ENCODE data around the gene ARHGAP28. TPM values are rescaled to one million over a fixed set of nuclear protein-coding genes. Genes with fewer than 3 reads are reported as not detected.

ARHGAP28 gene
- total and polyA plus RNA-seq, 4 experiments from 2014 or later = not detected

GRCh38 chr18:6881034-6881820, 151.7 kb downstream of the ARHGAP28 start:
- ChIA-PET POLR2A (ENCODE audit: partially characterized antibody) (no interaction called here), CTCF (ENCODE audit: partially characterized antibody) (no interaction called here)
- Mint-ChIP-seq H3K4me1 (no peaks in the 10 kb centered on the region), H3K4me3 (no peak overlapping the region), H3K36me3 (no peaks in the 10 kb centered on the region), H3K27me3 (peaks cover 0 to 2% of the 10 kb centered on the region in 2 donors), H3K9me3 (peaks cover 0 to 5% (median 3%) of the 10 kb centered on the region in 8 donors), H3K27ac (no peak overlapping the region)
- intact Hi-C loops (cut with micrococcal nuclease) = no loop called here
- Histone ChIP-seq H3K27me3 (ENCODE audit: insufficient read depth, low read length) (no peaks in the 10 kb centered on the region), H3K4me1 (ENCODE audit: insufficient read depth, low read length) (no peaks in the 10 kb centered on the region), H3K27ac (ENCODE audit: low read depth, low read length) (no peak overlapping the region), H3K4me3 (ENCODE audit: low read length in 2 of 2) (no peak overlapping the region), H3K36me3 (ENCODE audit: insufficient read depth, low read length) (no peaks in the 10 kb centered on the region), H3K9me3 (ENCODE audit: control insufficient read depth in 1 of 2, low read length in 2 of 2) (no peaks in the 10 kb centered on the region)
- no peak for DNase-seq

DNA sequence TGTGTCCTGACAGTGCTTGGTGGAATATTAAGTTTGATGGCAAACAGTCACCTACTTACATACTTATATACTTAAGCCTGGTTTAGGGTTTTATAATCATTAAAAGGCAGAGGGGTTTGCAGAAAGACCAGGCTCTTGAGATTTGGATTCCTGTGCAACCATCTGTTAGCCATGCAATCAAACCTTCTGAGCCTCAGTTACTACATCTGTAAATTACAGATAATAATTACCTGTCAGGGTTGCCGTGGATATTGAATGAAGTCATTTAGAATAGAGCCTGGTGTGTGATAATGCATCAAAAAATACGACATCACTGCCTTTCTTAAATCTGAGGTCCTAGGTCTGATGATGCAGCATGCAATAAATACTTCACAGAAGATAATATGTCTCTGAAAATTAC, 152.9 kb downstream of the ARHGAP28 start:
- no peak overlapping the region for H3K4me3 Mint-ChIP-seq
- no peaks in the 10 kb centered on the region for H3K9me3 ChIP-seq (ENCODE audit: control insufficient read depth in 1 of 2, low read length in 2 of 2)
- H3K27ac Mint-ChIP-seq = no peak overlapping the region
- H3K27me3 Mint-ChIP-seq = no peaks in the 10 kb centered on the region
- no peak for DNase-seq
- H3K4me1 Mint-ChIP-seq = no peaks in the 10 kb centered on the region
- no peaks in the 10 kb centered on the region for H3K36me3 ChIP-seq (ENCODE audit: insufficient read depth, low read length)
- H3K4me1 ChIP-seq (ENCODE audit: insufficient read depth, low read length) = no peaks in the 10 kb centered on the region
- ChIA-PET CTCF (ENCODE audit: partially characterized antibody) (no interaction called here), POLR2A (ENCODE audit: partially characterized antibody) (no interaction called here)
- H3K27ac ChIP-seq (ENCODE audit: low read depth, low read length) = no peak overlapping the region
- H3K4me3 ChIP-seq (ENCODE audit: low read length in 2 of 2) = no peak overlapping the region
- intact Hi-C loops (cut with micrococcal nuclease) = no loop called here
- peaks cover 0 to 4% (median 2%) of the 10 kb centered on the region in 8 donors for H3K9me3 Mint-ChIP-seq
- H3K27me3 ChIP-seq (ENCODE audit: insufficient read depth, low read length) = no peaks in the 10 kb centered on the region
- no peaks in the 10 kb centered on the region for H3K36me3 Mint-ChIP-seq

GRCh38 chr18:6885006-6885481, 155.5 kb downstream of the ARHGAP28 start:
- POLR2A ChIA-PET (ENCODE audit: partially characterized antibody) = no interaction called here
- Histone ChIP-seq H3K27ac (ENCODE audit: low read depth, low read length) (no peak overlapping the region), H3K27me3 (ENCODE audit: insufficient read depth, low read length) (no peaks in the 10 kb centered on the region), H3K4me1 (ENCODE audit: insufficient read depth, low read length) (no peaks in the 10 kb centered on the region), H3K4me3 (ENCODE audit: low read length in 2 of 2) (no peak overlapping the region), H3K9me3 (ENCODE audit: control insufficient read depth in 1 of 2, low read length in 2 of 2) (no peaks in the 10 kb centered on the region), H3K36me3 (ENCODE audit: insufficient read depth, low read length) (no peaks in the 10 kb centered on the region)
- CTCF ChIA-PET (ENCODE audit: partially characterized antibody) = no interaction called here
- DNase-seq = no peak
- Mint-ChIP-seq H3K27ac (no peak overlapping the region), H3K9me3 (peaks cover 0 to 4% (median 1%) of the 10 kb centered on the region in 8 donors), H3K4me3 (no peak overlapping the region), H3K36me3 (no peaks in the 10 kb centered on the region), H3K27me3 (no peaks in the 10 kb centered on the region), H3K4me1 (no peaks in the 10 kb centered on the region)
- intact Hi-C loops (cut with micrococcal nuclease) = no loop called here

DNA sequence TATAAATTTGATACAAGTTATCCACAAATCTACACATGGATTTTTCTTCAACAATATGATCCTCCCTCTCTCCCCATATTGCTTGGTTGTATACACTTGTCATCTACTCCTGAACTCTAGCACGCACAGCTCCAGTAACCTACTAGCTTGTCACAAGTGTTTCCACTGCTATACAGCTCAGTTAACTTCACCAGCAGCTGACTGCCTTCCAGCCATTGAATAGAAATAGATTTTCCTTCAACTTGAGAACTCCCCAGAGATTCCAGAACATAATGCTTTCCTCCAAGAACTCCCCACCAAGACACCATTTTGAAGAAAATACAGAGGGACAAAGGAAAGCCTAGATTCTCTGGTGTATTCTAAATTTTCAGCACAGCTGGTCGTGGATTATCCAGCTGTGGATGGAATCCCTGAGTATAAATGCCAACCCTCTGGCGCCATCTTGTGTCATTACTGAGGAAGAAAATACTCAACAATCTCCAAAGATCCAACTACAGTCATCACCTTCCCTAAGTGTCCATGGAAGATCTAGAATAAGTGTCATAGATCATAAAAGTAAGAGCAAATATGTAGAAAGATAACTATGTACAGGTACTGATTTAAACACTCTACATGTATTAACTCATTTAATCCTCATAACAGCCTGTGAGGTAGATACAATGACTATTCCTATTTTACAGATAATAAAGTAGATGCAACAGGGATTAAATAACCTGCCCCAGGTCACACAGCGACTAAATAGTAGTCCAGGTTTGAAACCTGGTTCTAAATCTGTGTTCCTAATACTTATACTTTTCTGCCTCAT, 156.7 kb downstream of the ARHGAP28 start:
- H3K27me3 Mint-ChIP-seq = no peaks in the 10 kb centered on the region
- Histone ChIP-seq H3K4me3 (ENCODE audit: low read length in 2 of 2) (no peak overlapping the region), H3K36me3 (ENCODE audit: insufficient read depth, low read length) (no peaks in the 10 kb centered on the region), H3K27me3 (ENCODE audit: insufficient read depth, low read length) (no peaks in the 10 kb centered on the region), H3K9me3 (ENCODE audit: control insufficient read depth in 1 of 2, low read length in 2 of 2) (no peaks in the 10 kb centered on the region), H3K4me1 (ENCODE audit: insufficient read depth, low read length) (no peaks in the 10 kb centered on the region), H3K27ac (ENCODE audit: low read depth, low read length) (no peak overlapping the region)
- H3K36me3 Mint-ChIP-seq = no peaks in the 10 kb centered on the region
- H3K9me3 Mint-ChIP-seq = peaks cover 0 to 4% (median 0%) of the 10 kb centered on the region in 8 donors
- no peak overlapping the region for H3K27ac Mint-ChIP-seq
- H3K4me1 Mint-ChIP-seq = no peaks in the 10 kb centered on the region
- ChIA-PET CTCF (ENCODE audit: partially characterized antibody) (interaction anchor here (0.7 kb wide), 1 partner anchor 90 kb away, joined by 4 read pairs; no protein-coding TSS in a partner anchor), POLR2A (ENCODE audit: partially characterized antibody) (no interaction called here)
- DNase-seq = no peak
- no peak overlapping the region for H3K4me3 Mint-ChIP-seq
- intact Hi-C loops (cut with micrococcal nuclease) = no loop called here

GRCh38 chr18:6886797-6887330, 157.3 kb downstream of the ARHGAP28 start:
- Histone ChIP-seq H3K27ac (ENCODE audit: low read depth, low read length) (no peak overlapping the region), H3K36me3 (ENCODE audit: insufficient read depth, low read length) (no peaks in the 10 kb centered on the region), H3K4me1 (ENCODE audit: insufficient read depth, low read length) (no peaks in the 10 kb centered on the region), H3K9me3 (ENCODE audit: control insufficient read depth in 1 of 2, low read length in 2 of 2) (no peaks in the 10 kb centered on the region), H3K27me3 (ENCODE audit: insufficient read depth, low read length) (no peaks in the 10 kb centered on the region), H3K4me3 (ENCODE audit: low read length in 2 of 2) (no peak overlapping the region)
- Mint-ChIP-seq H3K9me3 (peaks cover 0 to 4% (median under 1%) of the 10 kb centered on the region in 8 donors), H3K36me3 (no peaks in the 10 kb centered on the region), H3K27me3 (no peaks in the 10 kb centered on the region), H3K27ac (peak overlapping the region in 1 of 7 donors; percentile 14), H3K4me1 (no peaks in the 10 kb centered on the region), H3K4me3 (no peak overlapping the region)
- CTCF ChIA-PET (ENCODE audit: partially characterized antibody) = no interaction called here
- POLR2A ChIA-PET (ENCODE audit: partially characterized antibody) = no interaction called here
- no peak for DNase-seq
- intact Hi-C loops (cut with micrococcal nuclease) = no loop called here

DNA sequence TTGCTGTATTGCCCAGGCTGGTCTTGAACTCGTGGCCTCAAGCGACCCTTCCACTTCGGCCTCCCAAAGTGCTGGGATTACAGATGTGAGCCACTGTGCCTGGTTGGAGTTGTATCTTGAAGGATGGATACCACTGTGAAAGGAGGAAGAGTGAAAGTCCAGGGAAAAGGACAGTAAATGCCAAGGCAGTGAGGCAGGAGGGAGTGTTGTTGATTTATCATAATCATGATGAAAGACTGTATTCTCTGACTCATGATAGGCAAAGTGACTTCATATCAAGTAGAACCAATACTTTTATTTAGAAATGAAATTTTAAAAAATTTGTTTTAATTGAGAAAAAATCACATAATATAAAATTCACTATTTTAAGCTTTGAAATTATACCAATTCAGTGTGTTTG, 162.3 kb downstream of the ARHGAP28 start:
- no peak overlapping the region for H3K4me3 Mint-ChIP-seq
- peaks cover 0 to 8% (median 1%) of the 10 kb centered on the region in 8 donors for H3K9me3 Mint-ChIP-seq
- Histone ChIP-seq H3K27ac (ENCODE audit: low read depth, low read length) (no peak overlapping the region), H3K9me3 (ENCODE audit: control insufficient read depth in 1 of 2, low read length in 2 of 2) (no peaks in the 10 kb centered on the region), H3K27me3 (ENCODE audit: insufficient read depth, low read length) (no peaks in the 10 kb centered on the region), H3K36me3 (ENCODE audit: insufficient read depth, low read length) (no peaks in the 10 kb centered on the region), H3K4me3 (ENCODE audit: low read length in 2 of 2) (no peak overlapping the region), H3K4me1 (ENCODE audit: insufficient read depth, low read length) (no peaks in the 10 kb centered on the region)
- no peaks in the 10 kb centered on the region for H3K27me3 Mint-ChIP-seq
- POLR2A ChIA-PET (ENCODE audit: partially characterized antibody) = no interaction called here
- H3K4me1 Mint-ChIP-seq = no peaks in the 10 kb centered on the region
- intact Hi-C loops (cut with micrococcal nuclease) = no loop called here
- CTCF ChIA-PET (ENCODE audit: partially characterized antibody) = no interaction called here
- no peaks in the 10 kb centered on the region for H3K36me3 Mint-ChIP-seq
- no peak for DNase-seq
- H3K27ac Mint-ChIP-seq = no peak overlapping the region

DNA sequence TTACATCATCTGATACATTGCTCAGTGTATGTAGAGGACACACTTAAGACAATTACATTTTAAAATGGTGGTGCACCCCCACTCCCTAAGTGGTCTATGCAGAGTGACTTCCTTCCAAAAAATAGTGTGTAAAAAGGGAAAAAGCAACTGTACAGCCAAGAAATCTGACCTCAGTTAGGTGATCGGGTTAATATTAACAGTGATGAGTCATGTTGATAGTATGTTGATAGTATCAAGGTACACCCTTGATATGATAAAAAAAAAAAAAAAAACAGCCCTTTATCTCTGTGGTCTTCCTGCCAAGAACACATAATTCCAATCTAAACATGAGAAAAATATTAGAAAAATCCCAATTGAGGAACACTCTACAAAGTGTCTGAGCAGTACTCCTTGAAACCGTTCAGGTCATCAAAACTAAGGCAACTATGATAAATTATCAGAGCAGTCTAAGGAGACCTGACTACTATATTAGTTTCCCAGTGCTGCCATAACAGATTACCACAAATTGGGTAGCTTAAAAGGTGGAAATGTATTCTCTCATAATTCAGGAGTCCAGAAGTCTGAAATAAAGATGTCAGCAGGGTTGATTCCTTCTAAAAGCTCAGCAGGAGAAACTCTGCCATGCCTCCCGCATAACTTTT, 171.9 kb downstream of the ARHGAP28 start:
- H3K4me1 ChIP-seq (ENCODE audit: insufficient read depth, low read length) = no peaks in the 10 kb centered on the region
- Mint-ChIP-seq H3K4me3 (no peak overlapping the region), H3K4me1 (peaks cover 0 to 1% (median 0%) of the 10 kb centered on the region in 4 donors), H3K36me3 (no peaks in the 10 kb centered on the region), H3K27me3 (no peaks in the 10 kb centered on the region), H3K9me3 (peaks cover 0 to 28% (median 22%) of the 10 kb centered on the region in 8 donors), H3K27ac (no peak overlapping the region)
- CTCF ChIA-PET (ENCODE audit: partially characterized antibody) = no interaction called here
- DNase-seq = no peak
- no peaks in the 10 kb centered on the region for H3K27me3 ChIP-seq (ENCODE audit: insufficient read depth, low read length)
- H3K4me3 ChIP-seq (ENCODE audit: low read length in 2 of 2) = no peak overlapping the region
- no peaks in the 10 kb centered on the region for H3K9me3 ChIP-seq (ENCODE audit: control insufficient read depth in 1 of 2, low read length in 2 of 2)
- H3K27ac ChIP-seq (ENCODE audit: low read depth, low read length) = no peak overlapping the region
- POLR2A ChIA-PET (ENCODE audit: partially characterized antibody) = no interaction called here
- no peaks in the 10 kb centered on the region for H3K36me3 ChIP-seq (ENCODE audit: insufficient read depth, low read length)
- intact Hi-C loops (cut with micrococcal nuclease) = no loop called here
